GM19025 (cell line): ENCODE data around the gene CSTF2T.

Experiments
- ATAC-seq: cut with Tn5 transposase; IDR thresholded peaks from one replicate; pipeline ENCODE4 v1.9.1; 2021; ENCODE audit warnings: mild to moderate bottlenecking, low read depth, moderate library complexity; ENCODE audit not compliant: unreplicated experiment

Gene CSTF2T

GRCh38 chr10:51653025-51653424 is 46.4 kb downstream of the CSTF2T start:
- ATAC-seq, result no peak

- ATAC-seq, result no peak
These were observed 48.3 kb downstream of the CSTF2T start for GRCh38 chr10:51651063-51651462.

- no peak for ATAC-seq
These were observed 50.3 kb downstream of the CSTF2T start for GRCh38 chr10:51649064-51649463.
